GM19452 (cell line): ENCODE results near the gene SLC37A3.
"Not testable (repeated sequence)": the region's sequence is repeated elsewhere in the genome, so short reads cannot be mapped to it uniquely, and the experiment has no call there.

Experiments used
- ATAC-seq: cut with Tn5 transposase; IDR thresholded peaks from one replicate; pipeline ENCODE4 v1.9.1; 2021; ENCODE audit not compliant: unreplicated experiment

SLC37A3 gene

GRCh38 chr7:140349144-140349771, 49.1 kb downstream of the SLC37A3 start:
- ATAC-seq: no peak

GRCh38 chr7:140348161-140348849, 50.0 kb downstream of the SLC37A3 start:
- no peak for ATAC-seq

- ATAC-seq: no peak
These were observed 51.1 kb downstream of the SLC37A3 start for GRCh38 chr7:140347218-140347617.

- ATAC-seq: no peak
These were observed 52.9 kb downstream of the SLC37A3 start for GRCh38 chr7:140345426-140345825.

- ATAC-seq: no peak
These were observed 55.4 kb downstream of the SLC37A3 start for GRCh38 chr7:140342727-140343514.

GRCh38 chr7:140338959-140339358, 59.4 kb downstream of the SLC37A3 start:
- ATAC-seq: not testable (repeated sequence)

- no peak for ATAC-seq
These were observed 63.8 kb downstream of the SLC37A3 start for GRCh38 chr7:140334341-140335057.

- ATAC-seq: no peak
These were observed 64.6 kb downstream of the SLC37A3 start for GRCh38 chr7:140333686-140334085.

- ATAC-seq: no peak
These were observed 65.1 kb downstream of the SLC37A3 start for GRCh38 chr7:140333223-140333622.

- ATAC-seq: no peak
These were observed 67.7 kb downstream of the SLC37A3 start for GRCh38 chr7:140330595-140330994.

GRCh38 chr7:140330128-140330527, 68.2 kb downstream of the SLC37A3 start:
- no peak for ATAC-seq

GRCh38 chr7:140327261-140327661, 71.1 kb downstream of the SLC37A3 start:
- ATAC-seq: no peak

GRCh38 chr7:140326116-140326928, 72.0 kb downstream of the SLC37A3 start:
- ATAC-seq: no peak

- ATAC-seq: no peak
These were observed 72.7 kb downstream of the SLC37A3 start for GRCh38 chr7:140325600-140325999.

- ATAC-seq: no peak
These were observed 73.6 kb downstream of the SLC37A3 start for GRCh38 chr7:140324714-140325113.

- no peak for ATAC-seq
These were observed 75.6 kb downstream of the SLC37A3 start for GRCh38 chr7:140322759-140323158.

- not testable (repeated sequence) for ATAC-seq
These were observed 78.3 kb downstream of the SLC37A3 start for GRCh38 chr7:140320078-140320477.

- ATAC-seq: no peak
These were observed 80.3 kb downstream of the SLC37A3 start for GRCh38 chr7:140317999-140318398.

GRCh38 chr7:140317597-140317996, 80.7 kb downstream of the SLC37A3 start:
- no peak for ATAC-seq

- ATAC-seq: no peak
These were observed 82.1 kb downstream of the SLC37A3 start for GRCh38 chr7:140316165-140316661.
